ENCODE results near the gene YAP1. TPM values are rescaled to one million over a fixed set of nuclear protein-coding genes. Genes with fewer than 3 reads are reported as not detected.
A peak's percentile ranks its signal among the peaks of the same experiment; 100 is the strongest.

YAP1 gene
- total RNA-seq, 2 donors from 2014 or later: 137 to 210 TPM

GRCh38 chr11:102120437-102120973, 10.3 kb downstream of the YAP1 start:
- WGBS: 18% methylated on average over 3 of the region's 3 CpGs
- DNase-seq (ENCODE audit: low spot score): no peak
- Histone ChIP-seq H3K9me3 (no peaks in the 10 kb centered on the region), H3K4me1 (replicated peaks) (peaks cover 7% of the 10 kb centered on the region), H3K36me3 (no peaks in the 10 kb centered on the region), H3K4me3 (no peak overlapping the region), H3K27ac (peak overlapping the region in 1 of 2 donors; percentile 7), H3K27me3 (replicated peaks; ENCODE audit: insufficient read depth) (no peaks in the 10 kb centered on the region)
- TF ChIP-seq POLR2A (IDR thresholded peaks at IDR 0.05) (no peak), CTCF (IDR thresholded peaks at IDR 0.05) (no peak), POLR2AphosphoS5 (IDR thresholded peaks at IDR 0.05) (no peak)
- intact Hi-C loops (cut with DNase I): no loop called here

- Histone ChIP-seq H3K9me3 (no peaks in the 10 kb centered on the region), H3K36me3 (no peaks in the 10 kb centered on the region), H3K4me1 (replicated peaks) (peaks cover 7% of the 10 kb centered on the region), H3K27me3 (replicated peaks; ENCODE audit: insufficient read depth) (no peaks in the 10 kb centered on the region), H3K4me3 (no peak overlapping the region), H3K27ac (no peak overlapping the region)
- TF ChIP-seq POLR2A (IDR thresholded peaks at IDR 0.05) (no peak), CTCF (IDR thresholded peaks at IDR 0.05) (no peak), POLR2AphosphoS5 (IDR thresholded peaks at IDR 0.05) (no peak)
- intact Hi-C loops (cut with DNase I): no loop called here
- no peak for DNase-seq (ENCODE audit: low spot score)
- WGBS: 74% methylated on average over 2 of the region's 2 CpGs
Observed at GRCh38 chr11:102121329-102121728, 11.1 kb downstream of the YAP1 start.

- TF ChIP-seq CTCF (IDR thresholded peaks at IDR 0.05): no peak
- no peak for TF ChIP-seq POLR2A (IDR thresholded peaks at IDR 0.05)
- no peak for TF ChIP-seq POLR2AphosphoS5 (IDR thresholded peaks at IDR 0.05)
- intact Hi-C loops (cut with DNase I): no loop called here
- Histone ChIP-seq H3K4me1 (replicated peaks) (no peaks in the 10 kb centered on the region), H3K9me3 (no peaks in the 10 kb centered on the region), H3K36me3 (no peaks in the 10 kb centered on the region), H3K27ac (no peak overlapping the region), H3K27me3 (replicated peaks; ENCODE audit: insufficient read depth) (no peaks in the 10 kb centered on the region), H3K4me3 (no peak overlapping the region)
- no peak for DNase-seq (ENCODE audit: low spot score)
- WGBS: over 99% methylated on average over 3 of the region's 3 CpGs
Observed at GRCh38 chr11:102134597-102134996, 24.4 kb downstream of the YAP1 start.

GRCh38 chr11:102135256-102135655, 25.0 kb downstream of the YAP1 start:
- Histone ChIP-seq H3K4me3 (no peak overlapping the region), H3K36me3 (no peaks in the 10 kb centered on the region), H3K27ac (no peak overlapping the region), H3K9me3 (no peaks in the 10 kb centered on the region), H3K4me1 (replicated peaks) (no peaks in the 10 kb centered on the region), H3K27me3 (replicated peaks; ENCODE audit: insufficient read depth) (no peaks in the 10 kb centered on the region)
- TF ChIP-seq POLR2A (IDR thresholded peaks at IDR 0.05) (no peak), CTCF (IDR thresholded peaks at IDR 0.05) (no peak), POLR2AphosphoS5 (IDR thresholded peaks at IDR 0.05) (no peak)
- 92% methylated on average over 2 of the region's 2 CpGs for WGBS
- intact Hi-C loops (cut with DNase I): no loop called here
- DNase-seq (ENCODE audit: low spot score): no peak

GRCh38 chr11:102138223-102138622, 28.0 kb downstream of the YAP1 start:
- no peak for DNase-seq (ENCODE audit: low spot score)

More at GRCh38 chr11:102138223-102138622, 28.0 kb downstream of the YAP1 start:
- Histone ChIP-seq H3K27ac (no peak overlapping the region), H3K4me1 (replicated peaks) (no peaks in the 10 kb centered on the region), H3K36me3 (no peaks in the 10 kb centered on the region), H3K4me3 (no peak overlapping the region), H3K9me3 (no peaks in the 10 kb centered on the region), H3K27me3 (replicated peaks; ENCODE audit: insufficient read depth) (no peaks in the 10 kb centered on the region)
- no peak for TF ChIP-seq CTCF (IDR thresholded peaks at IDR 0.05)
- TF ChIP-seq POLR2AphosphoS5 (IDR thresholded peaks at IDR 0.05): no peak
- TF ChIP-seq POLR2A (IDR thresholded peaks at IDR 0.05): no peak
- intact Hi-C loops (cut with DNase I): no loop called here
- 81% methylated on average over 2 of the region's 2 CpGs for WGBS
